ENCODE results near the gene HOXC6.

- TF ChIP-seq, protein P1, sequence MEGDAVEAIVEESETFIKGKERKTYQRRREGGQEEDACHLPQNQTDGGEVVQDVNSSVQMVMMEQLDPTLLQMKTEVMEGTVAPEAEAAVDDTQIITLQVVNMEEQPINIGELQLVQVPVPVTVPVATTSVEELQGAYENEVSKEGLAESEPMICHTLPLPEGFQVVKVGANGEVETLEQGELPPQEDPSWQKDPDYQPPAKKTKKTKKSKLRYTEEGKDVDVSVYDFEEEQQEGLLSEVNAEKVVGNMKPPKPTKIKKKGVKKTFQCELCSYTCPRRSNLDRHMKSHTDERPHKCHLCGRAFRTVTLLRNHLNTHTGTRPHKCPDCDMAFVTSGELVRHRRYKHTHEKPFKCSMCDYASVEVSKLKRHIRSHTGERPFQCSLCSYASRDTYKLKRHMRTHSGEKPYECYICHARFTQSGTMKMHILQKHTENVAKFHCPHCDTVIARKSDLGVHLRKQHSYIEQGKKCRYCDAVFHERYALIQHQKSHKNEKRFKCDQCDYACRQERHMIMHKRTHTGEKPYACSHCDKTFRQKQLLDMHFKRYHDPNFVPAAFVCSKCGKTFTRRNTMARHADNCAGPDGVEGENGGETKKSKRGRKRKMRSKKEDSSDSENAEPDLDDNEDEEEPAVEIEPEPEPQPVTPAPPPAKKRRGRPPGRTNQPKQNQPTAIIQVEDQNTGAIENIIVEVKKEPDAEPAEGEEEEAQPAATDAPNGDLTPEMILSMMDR (IDR thresholded peaks at IDR 0.05) = no peak
- TF ChIP-seq POLR2A (IDR thresholded peaks at IDR 0.05) = no peak
- TF ChIP-seq POLR2AphosphoS5 (IDR thresholded peaks at IDR 0.05) = no peak
These were observed 9.4 kb downstream of the HOXC6 start for GRCh38 chr12:54037360-54038283.
